GM13977 (cell line): Measurements from ENCODE around the gene OPCML.

ENCODE experiments used
- DNase-seq: peaks from one replicate; pipeline ENCODE4 v3.0.0; 2012; ENCODE audit warnings: low spot score
- in situ Hi-C: fragments of 300-500 bp; cut with MboI; formaldehyde crosslinking; loops from one replicate; pipeline ENCODE4 v1.12.0; 2022; ENCODE audit warnings: low sequenced_read_pairs, low pct_unique_long_range_greater_than_20kb, mixed read lengths, inconsistent platforms; ENCODE audit not compliant: unreplicated experiment
- TF ChIP-seq, protein P1 (sequence below): IDR thresholded peaks from 2 replicates; pipeline ENCODE4 v1.5.1; 2012; ENCODE audit warnings: mild to moderate bottlenecking, control low read depth; ENCODE audit not compliant: insufficient read depth; ENCODE audit errors: extremely low read depth, missing control alignments

Gene OPCML

GRCh38 chr11:132777067-132777975 lies 755.0 kb downstream of the OPCML start:
- TF ChIP-seq, protein P1, sequence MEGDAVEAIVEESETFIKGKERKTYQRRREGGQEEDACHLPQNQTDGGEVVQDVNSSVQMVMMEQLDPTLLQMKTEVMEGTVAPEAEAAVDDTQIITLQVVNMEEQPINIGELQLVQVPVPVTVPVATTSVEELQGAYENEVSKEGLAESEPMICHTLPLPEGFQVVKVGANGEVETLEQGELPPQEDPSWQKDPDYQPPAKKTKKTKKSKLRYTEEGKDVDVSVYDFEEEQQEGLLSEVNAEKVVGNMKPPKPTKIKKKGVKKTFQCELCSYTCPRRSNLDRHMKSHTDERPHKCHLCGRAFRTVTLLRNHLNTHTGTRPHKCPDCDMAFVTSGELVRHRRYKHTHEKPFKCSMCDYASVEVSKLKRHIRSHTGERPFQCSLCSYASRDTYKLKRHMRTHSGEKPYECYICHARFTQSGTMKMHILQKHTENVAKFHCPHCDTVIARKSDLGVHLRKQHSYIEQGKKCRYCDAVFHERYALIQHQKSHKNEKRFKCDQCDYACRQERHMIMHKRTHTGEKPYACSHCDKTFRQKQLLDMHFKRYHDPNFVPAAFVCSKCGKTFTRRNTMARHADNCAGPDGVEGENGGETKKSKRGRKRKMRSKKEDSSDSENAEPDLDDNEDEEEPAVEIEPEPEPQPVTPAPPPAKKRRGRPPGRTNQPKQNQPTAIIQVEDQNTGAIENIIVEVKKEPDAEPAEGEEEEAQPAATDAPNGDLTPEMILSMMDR: no peak
- in situ Hi-C loops: no loop called here
- no peak for DNase-seq

DNA sequence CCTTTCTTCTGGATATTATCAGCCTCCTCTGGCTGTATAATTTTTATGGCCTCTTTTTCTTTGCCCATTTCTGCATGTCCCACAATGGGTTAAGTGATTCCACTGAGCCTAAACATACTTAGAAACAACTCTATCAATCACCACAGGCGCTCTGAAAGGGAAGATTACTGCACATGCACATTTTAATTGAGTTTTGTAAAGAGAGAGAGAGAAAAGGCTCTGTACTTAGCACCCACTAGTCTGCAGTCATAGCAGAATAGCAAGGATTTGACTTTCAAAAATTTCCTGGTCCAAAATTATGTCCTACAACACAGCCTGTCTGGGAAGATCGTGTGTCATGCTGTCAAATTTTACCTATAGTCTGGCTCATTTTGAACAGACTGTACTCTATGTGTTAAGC lies 758.5 kb downstream of the OPCML start:
- no peak for DNase-seq
- TF ChIP-seq, protein P1: no peak
- in situ Hi-C loops: no loop called here

DNA sequence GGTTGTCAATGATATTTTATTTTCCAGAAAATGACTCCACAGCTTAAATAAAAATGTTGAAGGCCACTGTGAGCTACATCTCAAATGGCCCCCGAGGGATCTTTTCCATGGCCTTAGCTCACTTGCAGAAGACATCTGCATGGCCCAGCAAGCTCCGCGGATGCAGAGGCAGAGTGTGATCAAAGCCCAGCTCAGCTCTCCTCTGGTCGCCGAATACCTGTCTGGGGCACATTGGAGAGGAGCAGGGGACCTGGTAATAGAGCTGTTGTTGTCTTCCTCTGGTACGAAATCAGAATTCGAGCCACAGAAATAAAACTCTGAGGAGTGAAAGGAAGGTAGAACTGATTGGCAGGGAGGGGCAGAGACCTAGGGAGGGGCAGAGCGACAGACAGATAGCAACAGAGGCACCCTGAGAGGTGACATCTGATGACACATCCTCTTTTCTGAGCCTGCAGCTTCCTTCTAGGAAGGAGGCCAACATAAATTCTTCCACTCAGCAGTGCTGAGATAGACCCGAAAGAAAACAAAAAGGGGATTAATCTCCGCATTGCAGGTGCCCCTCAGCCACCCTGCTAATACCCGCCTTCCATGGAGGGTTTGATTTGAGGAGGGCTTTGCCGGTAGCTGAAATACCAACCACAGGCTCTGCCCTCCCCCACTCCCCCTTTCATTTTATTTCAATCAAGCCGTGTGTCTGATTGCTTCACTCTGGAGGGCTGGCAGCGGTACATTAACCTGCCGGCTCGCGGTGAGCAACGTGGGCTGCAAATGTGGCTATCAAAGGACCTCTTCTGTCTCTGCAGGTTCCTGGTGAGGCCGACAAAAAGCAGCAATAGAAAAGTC lies 759.4 kb downstream of the OPCML start:
- TF ChIP-seq, protein P1: no peak
- no peak for DNase-seq
- in situ Hi-C loops: no loop called here

- TF ChIP-seq, protein P1: no peak
Measured at GRCh38 chr11:132771746-132772145, 760.6 kb downstream of the OPCML start.

DNA sequence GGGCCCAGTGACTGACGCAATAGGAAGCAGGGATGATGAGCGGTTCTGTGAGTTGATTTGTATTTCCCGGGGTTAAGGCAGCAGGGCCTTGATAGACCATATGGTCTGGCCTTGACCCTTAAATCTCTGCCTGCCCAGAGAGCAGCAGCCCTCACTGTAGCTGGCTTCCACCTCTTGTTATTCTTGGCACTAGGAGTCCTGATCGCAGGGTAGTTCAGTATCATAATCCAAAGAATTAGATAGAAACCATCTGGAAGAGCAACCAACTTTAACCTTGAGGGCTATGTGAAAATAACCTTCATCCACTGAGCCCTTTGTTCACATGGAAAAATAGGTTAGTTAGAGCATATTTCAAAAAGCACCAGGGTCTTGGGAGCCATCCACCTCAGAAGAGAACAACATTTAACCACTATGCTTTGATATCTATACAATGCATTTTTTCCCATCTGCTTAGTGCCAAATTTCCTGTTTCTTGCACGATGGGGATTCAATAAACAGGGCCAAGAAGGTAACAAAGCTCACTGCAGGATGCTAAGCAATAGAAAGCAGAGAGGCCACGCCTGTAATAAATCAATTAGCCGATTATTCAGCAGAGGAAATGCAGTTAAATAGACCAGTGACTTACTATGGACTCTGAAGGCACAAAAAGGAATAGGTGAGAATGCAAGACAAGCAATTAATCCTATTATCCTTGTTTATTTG lies 761.3 kb downstream of the OPCML start:
- TF ChIP-seq, protein P1: no peak
- DNase-seq: no peak
- in situ Hi-C loops: no loop called here

More at GRCh38 chr11:132771746-132772145, 760.6 kb downstream of the OPCML start:
- DNase-seq: no peak
- in situ Hi-C loops: no loop called here

DNA sequence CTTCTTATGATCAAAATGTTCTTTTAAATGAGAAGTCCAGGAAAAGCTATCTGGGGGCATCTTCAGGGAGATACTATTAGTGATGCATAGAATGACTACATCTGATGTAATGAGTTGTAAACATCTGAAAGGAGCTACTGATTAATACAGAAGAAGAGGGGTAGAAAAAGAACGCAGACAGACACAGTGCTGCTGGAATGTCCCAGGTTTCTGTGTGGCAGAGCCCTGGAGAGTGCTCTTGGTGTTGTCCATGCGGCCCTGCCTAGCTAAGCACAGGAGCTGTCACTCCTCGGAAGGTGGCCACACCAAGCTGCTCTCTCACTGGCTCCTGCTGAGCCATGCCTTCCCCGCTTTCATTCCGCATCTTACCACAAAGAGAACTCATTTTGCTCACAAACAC lies 768.8 kb downstream of the OPCML start:
- in situ Hi-C loops: no loop called here
- no peak for DNase-seq
- TF ChIP-seq, protein P1: no peak
